HEK293T (cell line): ENCODE data around the gene TST.

Experiments used
- ARNT ChIP-seq: fragments of 450-650 bp; IDR thresholded peaks from 2 replicates; pipeline ENCODE4 v1.6.1; 2017; ENCODE audit warnings: mild to moderate bottlenecking
- BHLHE40 ChIP-seq: fragments of 450-650 bp; IDR thresholded peaks from 2 replicates; pipeline ENCODE4 v1.6.1; 2016; ENCODE audit warnings: mild to moderate bottlenecking, moderate library complexity, borderline replicate concordance
- FOXA1 ChIP-seq: fragments of 450-650 bp; IDR thresholded peaks from 2 replicates; pipeline ENCODE4 v1.6.1; 2016; ENCODE audit warnings: mild to moderate bottlenecking
- FOXK2 ChIP-seq: fragments of 450-650 bp; IDR thresholded peaks from 2 replicates; pipeline ENCODE4 v1.6.1; 2016; ENCODE audit warnings: mild to moderate bottlenecking
- FOXM1 ChIP-seq: fragments of 450-650 bp; IDR thresholded peaks from 2 replicates; pipeline ENCODE4 v1.6.1; 2017; ENCODE audit warnings: mild to moderate bottlenecking, borderline replicate concordance
- HDGF ChIP-seq: fragments of 450-650 bp; IDR thresholded peaks from 2 replicates; pipeline ENCODE4 v1.6.1; 2017; ENCODE audit warnings: antibody characterized with exemption, borderline replicate concordance
- L3MBTL2 ChIP-seq: fragments of 450-650 bp; conservative IDR thresholded peaks from 2 replicates; pipeline ENCODE4 v1.6.1; 2016; ENCODE audit warnings: mild to moderate bottlenecking
- SP1 ChIP-seq: fragments of 450-650 bp; IDR thresholded peaks from 2 replicates; pipeline ENCODE4 v1.6.1; 2017
- SUZ12 ChIP-seq: fragments of 450-650 bp; IDR thresholded peaks from 2 replicates; pipeline ENCODE4 v1.6.1; 2016; ENCODE audit warnings: mild to moderate bottlenecking
- ZNF384 ChIP-seq: fragments of 450-650 bp; IDR thresholded peaks from 2 replicates; pipeline ENCODE4 v1.6.1; 2016
- TF ChIP-seq, protein P1 (sequence below): fragments of 450-650 bp; IDR thresholded peaks from 2 replicates; pipeline ENCODE4 v1.6.1; 2016

DNA sequence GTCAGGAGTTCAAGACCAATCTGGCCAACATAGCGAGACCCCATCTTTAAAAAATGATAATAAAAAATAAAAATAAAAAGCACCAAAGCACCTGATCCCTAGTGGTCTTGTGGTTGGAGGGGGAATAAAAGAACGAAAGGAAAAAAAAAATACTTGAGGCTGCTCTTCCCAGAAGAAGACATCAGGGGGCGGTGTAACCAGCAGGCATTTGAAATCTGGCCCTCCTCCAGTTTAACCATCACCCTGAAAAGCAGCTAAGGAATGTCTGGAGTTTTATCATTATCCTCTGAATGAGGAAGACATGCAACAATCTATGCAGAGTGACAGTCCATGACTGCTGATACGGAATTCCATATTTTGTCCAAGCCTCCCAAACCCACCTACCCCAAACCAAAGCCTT is 26.7 kb upstream of the TST start:
- TF ChIP-seq FOXA1: no peak
- TF ChIP-seq HDGF: no peak
- TF ChIP-seq SP1: no peak
- TF ChIP-seq BHLHE40: no peak
- TF ChIP-seq FOXM1: no peak
- TF ChIP-seq, protein P1, sequence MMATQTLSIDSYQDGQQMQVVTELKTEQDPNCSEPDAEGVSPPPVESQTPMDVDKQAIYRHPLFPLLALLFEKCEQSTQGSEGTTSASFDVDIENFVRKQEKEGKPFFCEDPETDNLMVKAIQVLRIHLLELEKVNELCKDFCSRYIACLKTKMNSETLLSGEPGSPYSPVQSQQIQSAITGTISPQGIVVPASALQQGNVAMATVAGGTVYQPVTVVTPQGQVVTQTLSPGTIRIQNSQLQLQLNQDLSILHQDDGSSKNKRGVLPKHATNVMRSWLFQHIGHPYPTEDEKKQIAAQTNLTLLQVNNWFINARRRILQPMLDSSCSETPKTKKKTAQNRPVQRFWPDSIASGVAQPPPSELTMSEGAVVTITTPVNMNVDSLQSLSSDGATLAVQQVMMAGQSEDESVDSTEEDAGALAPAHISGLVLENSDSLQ: no peak
- no peak for TF ChIP-seq ARNT
- TF ChIP-seq FOXK2: no peak
- no peak for TF ChIP-seq L3MBTL2
- TF ChIP-seq SUZ12: no peak
- TF ChIP-seq ZNF384: no peak
